MM.1S (cell line): Measurements from ENCODE around the gene GPRC5C.

Experiments
- DNase-seq: peaks from one replicate; pipeline ENCODE4 v3.0.0-alpha.2; 2015
- H2AFZ ChIP-seq: fragments of 300-600 bp; sonication (generic); 2 replicates; pipeline ENCODE4 v1.6.0; 2016; ENCODE audit warnings: antibody characterized with exemption, low read length
- H3F3A ChIP-seq: fragments of 300-600 bp; sonication (generic); 2 replicates; pipeline ENCODE4 v1.6.1; 2016; ENCODE audit warnings: mild to moderate bottlenecking, antibody characterized with exemption, low read length, moderate library complexity, mixed read lengths; ENCODE audit not compliant: insufficient read depth
- H3K27ac ChIP-seq: fragments of 300-600 bp; sonication (generic); 2 replicates; pipeline ENCODE4 v1.5.1; 2016; ENCODE audit warnings: mild to moderate bottlenecking, low read length
- H3K27me3 ChIP-seq: fragments of 300-600 bp; sonication (generic); replicated peaks from 2 replicates; pipeline ENCODE4 v1.6.0; 2016; ENCODE audit warnings: low read length; ENCODE audit not compliant: insufficient read depth
- H3K36me3 ChIP-seq: fragments of 300-600 bp; sonication (generic); replicated peaks from 2 replicates; pipeline ENCODE4 v1.6.1; 2016; ENCODE audit warnings: mild to moderate bottlenecking, low read length, mixed read lengths; ENCODE audit not compliant: insufficient read depth
- H3K4me1 ChIP-seq: fragments of 300-600 bp; sonication (generic); 2 replicates; pipeline ENCODE4 v1.6.1; 2016; ENCODE audit warnings: low read length, mixed read lengths
- H3K4me2 ChIP-seq: fragments of 300-600 bp; sonication (generic); 2 replicates; pipeline ENCODE4 v1.6.0; 2016; ENCODE audit warnings: low read depth, low read length
- H3K4me3 ChIP-seq: fragments of 300-600 bp; sonication (generic); 2 replicates; pipeline ENCODE4 v1.5.1; 2016; ENCODE audit warnings: low read length, mixed read lengths
- H3K79me2 ChIP-seq: fragments of 300-600 bp; sonication (generic); 2 replicates; pipeline ENCODE4 v1.6.1; 2016; ENCODE audit warnings: mixed run types, low read length, mixed read lengths
- H3K9ac ChIP-seq: fragments of 300-600 bp; sonication (generic); 2 replicates; pipeline ENCODE4 v1.6.1; 2016; ENCODE audit warnings: low read length, mixed read lengths
- H3K9me2 ChIP-seq: fragments of 300-600 bp; sonication (generic); replicated peaks from 2 replicates; pipeline ENCODE4 v1.6.1; 2016; ENCODE audit warnings: mild to moderate bottlenecking, low read length, mixed read lengths; ENCODE audit not compliant: insufficient read depth
- H3K9me3 ChIP-seq: fragments of 300-600 bp; sonication (generic); replicated peaks from 2 replicates; pipeline ENCODE4 v1.6.1; 2016; ENCODE audit warnings: mild to moderate bottlenecking, low read length, mixed read lengths; ENCODE audit not compliant: insufficient read depth
- H4K20me1 ChIP-seq: fragments of 300-600 bp; sonication (generic); 2 replicates; pipeline ENCODE4 v1.6.1; 2016; ENCODE audit warnings: mild to moderate bottlenecking, low read length, moderate library complexity, mixed read lengths; ENCODE audit not compliant: insufficient read depth
- EZH2 ChIP-seq: fragments of 300-600 bp; sonication (generic); optimal IDR thresholded peaks from 2 replicates; pipeline ENCODE3; 2017; ENCODE audit warnings: low read depth, mild to moderate bottlenecking, antibody characterized with exemption, low read length, mixed read lengths
- EZH2phosphoT487 ChIP-seq: fragments of 300-600 bp; sonication (generic); IDR thresholded peaks from 2 replicates; pipeline ENCODE4 v1.6.1; 2018; ENCODE audit warnings: antibody characterized with exemption, low read length
- TF ChIP-seq, protein P1 (sequence below): fragments of 300-600 bp; sonication (generic); IDR thresholded peaks from 2 replicates; pipeline ENCODE4 v1.5.1; 2016; ENCODE audit warnings: antibody characterized with exemption, low read length, mixed read lengths

Gene GPRC5C

DNA sequence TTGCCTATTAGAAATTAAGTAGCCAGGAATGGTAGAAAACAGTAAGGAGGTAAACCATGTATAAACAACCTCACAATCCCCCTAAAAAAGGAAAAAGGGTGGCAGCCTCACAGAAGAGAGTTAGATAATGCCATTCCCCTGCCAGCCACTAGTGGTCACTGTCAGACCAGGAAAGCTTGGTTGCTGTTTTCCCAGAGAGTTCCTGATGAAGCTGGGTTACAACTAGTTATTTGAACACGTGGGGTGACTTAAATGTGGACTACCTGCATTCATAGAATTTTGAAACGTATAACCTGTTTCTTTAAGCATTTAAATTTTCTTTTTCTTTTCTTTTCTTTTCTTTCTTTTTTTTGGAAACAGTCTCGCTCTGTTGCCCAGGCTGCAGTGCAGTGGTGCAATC lies 5.8 kb downstream of the GPRC5C start:
- no peaks in the 10 kb centered on the region for H3K4me1 ChIP-seq
- no peaks in the 10 kb centered on the region for H3K9me3 ChIP-seq
- no peaks in the 10 kb centered on the region for H3F3A ChIP-seq
- H2AFZ ChIP-seq: no peak overlapping the region
- no peak for DNase-seq
- no peak overlapping the region for H3K4me2 ChIP-seq
- no peaks in the 10 kb centered on the region for H3K79me2 ChIP-seq
- TF ChIP-seq, protein P1, sequence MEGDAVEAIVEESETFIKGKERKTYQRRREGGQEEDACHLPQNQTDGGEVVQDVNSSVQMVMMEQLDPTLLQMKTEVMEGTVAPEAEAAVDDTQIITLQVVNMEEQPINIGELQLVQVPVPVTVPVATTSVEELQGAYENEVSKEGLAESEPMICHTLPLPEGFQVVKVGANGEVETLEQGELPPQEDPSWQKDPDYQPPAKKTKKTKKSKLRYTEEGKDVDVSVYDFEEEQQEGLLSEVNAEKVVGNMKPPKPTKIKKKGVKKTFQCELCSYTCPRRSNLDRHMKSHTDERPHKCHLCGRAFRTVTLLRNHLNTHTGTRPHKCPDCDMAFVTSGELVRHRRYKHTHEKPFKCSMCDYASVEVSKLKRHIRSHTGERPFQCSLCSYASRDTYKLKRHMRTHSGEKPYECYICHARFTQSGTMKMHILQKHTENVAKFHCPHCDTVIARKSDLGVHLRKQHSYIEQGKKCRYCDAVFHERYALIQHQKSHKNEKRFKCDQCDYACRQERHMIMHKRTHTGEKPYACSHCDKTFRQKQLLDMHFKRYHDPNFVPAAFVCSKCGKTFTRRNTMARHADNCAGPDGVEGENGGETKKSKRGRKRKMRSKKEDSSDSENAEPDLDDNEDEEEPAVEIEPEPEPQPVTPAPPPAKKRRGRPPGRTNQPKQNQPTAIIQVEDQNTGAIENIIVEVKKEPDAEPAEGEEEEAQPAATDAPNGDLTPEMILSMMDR: peak; percentile 69
- no peak for TF ChIP-seq EZH2
- no peak for TF ChIP-seq EZH2phosphoT487
- peaks cover 86% of the 10 kb centered on the region for H3K27me3 ChIP-seq
- H3K9me2 ChIP-seq: no peaks in the 10 kb centered on the region
- no peaks in the 10 kb centered on the region for H3K36me3 ChIP-seq
- H3K4me3 ChIP-seq: no peak overlapping the region
- no peak overlapping the region for H3K9ac ChIP-seq
- H4K20me1 ChIP-seq: no peaks in the 10 kb centered on the region
- no peak overlapping the region for H3K27ac ChIP-seq

DNA sequence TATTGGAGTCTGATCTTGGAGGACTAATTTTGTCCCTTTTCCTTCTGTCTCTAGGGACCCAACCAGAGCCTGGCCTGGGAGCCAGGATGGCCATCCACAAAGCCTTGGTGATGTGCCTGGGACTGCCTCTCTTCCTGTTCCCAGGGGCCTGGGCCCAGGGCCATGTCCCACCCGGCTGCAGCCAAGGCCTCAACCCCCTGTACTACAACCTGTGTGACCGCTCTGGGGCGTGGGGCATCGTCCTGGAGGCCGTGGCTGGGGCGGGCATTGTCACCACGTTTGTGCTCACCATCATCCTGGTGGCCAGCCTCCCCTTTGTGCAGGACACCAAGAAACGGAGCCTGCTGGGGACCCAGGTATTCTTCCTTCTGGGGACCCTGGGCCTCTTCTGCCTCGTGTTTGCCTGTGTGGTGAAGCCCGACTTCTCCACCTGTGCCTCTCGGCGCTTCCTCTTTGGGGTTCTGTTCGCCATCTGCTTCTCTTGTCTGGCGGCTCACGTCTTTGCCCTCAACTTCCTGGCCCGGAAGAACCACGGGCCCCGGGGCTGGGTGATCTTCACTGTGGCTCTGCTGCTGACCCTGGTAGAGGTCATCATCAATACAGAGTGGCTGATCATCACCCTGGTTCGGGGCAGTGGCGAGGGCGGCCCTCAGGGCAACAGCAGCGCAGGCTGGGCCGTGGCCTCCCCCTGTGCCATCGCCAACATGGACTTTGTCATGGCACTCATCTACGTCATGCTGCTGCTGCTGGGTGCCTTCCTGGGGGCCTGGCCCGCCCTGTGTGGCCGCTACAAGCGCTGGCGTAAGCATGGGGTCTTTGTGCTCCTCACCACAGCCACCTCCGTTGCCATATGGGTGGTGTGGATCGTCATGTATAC lies 8.0 kb downstream of the GPRC5C start:
- no peaks in the 10 kb centered on the region for H3F3A ChIP-seq
- H3K27me3 ChIP-seq: peaks cover 89% of the 10 kb centered on the region
- no peak overlapping the region for H3K4me3 ChIP-seq
- no peaks in the 10 kb centered on the region for H3K79me2 ChIP-seq
- DNase-seq: no peak
- H3K9me2 ChIP-seq: no peaks in the 10 kb centered on the region
- H3K4me2 ChIP-seq: no peak overlapping the region
- no peak overlapping the region for H3K9ac ChIP-seq
- no peak overlapping the region for H2AFZ ChIP-seq
- H3K9me3 ChIP-seq: no peaks in the 10 kb centered on the region
- H4K20me1 ChIP-seq: no peaks in the 10 kb centered on the region
- no peaks in the 10 kb centered on the region for H3K36me3 ChIP-seq
- H3K27ac ChIP-seq: no peak overlapping the region
- TF ChIP-seq, protein P1: no peak
- no peak for TF ChIP-seq EZH2phosphoT487
- no peak for TF ChIP-seq EZH2
- H3K4me1 ChIP-seq: no peaks in the 10 kb centered on the region

DNA sequence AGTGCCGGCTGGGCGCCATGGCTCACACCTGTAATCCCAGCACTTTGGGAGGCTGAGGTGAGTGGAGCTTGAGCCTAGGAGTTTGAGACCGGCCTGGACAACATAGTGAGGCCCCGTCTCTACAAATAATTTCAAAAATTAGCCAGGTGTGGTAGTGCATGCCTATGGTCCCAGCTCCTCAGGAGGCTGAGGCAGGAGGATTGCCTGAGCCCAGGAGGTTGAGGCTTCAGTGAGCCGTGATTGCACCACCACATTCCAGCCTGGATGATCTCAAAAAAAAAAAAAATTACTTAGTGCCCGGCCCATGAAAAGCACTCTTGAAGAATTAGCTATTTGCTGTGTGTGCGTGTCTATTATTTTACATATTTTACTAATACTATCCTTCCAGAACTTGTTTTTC lies 9.6 kb downstream of the GPRC5C start:
- TF ChIP-seq, protein P1: no peak
- TF ChIP-seq EZH2phosphoT487 (no peak), EZH2 (no peak)
- no peaks in the 10 kb centered on the region for H3K9me3 ChIP-seq
- no peak overlapping the region for H3K9ac ChIP-seq
- no peak for DNase-seq
- no peak overlapping the region for H3K4me2 ChIP-seq
- peaks cover 87% of the 10 kb centered on the region for H3K27me3 ChIP-seq
- no peak overlapping the region for H3K27ac ChIP-seq
- no peaks in the 10 kb centered on the region for H3F3A ChIP-seq
- H3K4me3 ChIP-seq: no peak overlapping the region
- H3K36me3 ChIP-seq: no peaks in the 10 kb centered on the region
- H3K4me1 ChIP-seq: no peaks in the 10 kb centered on the region
- H3K9me2 ChIP-seq: no peaks in the 10 kb centered on the region
- H2AFZ ChIP-seq: no peak overlapping the region
- H4K20me1 ChIP-seq: no peaks in the 10 kb centered on the region
- no peaks in the 10 kb centered on the region for H3K79me2 ChIP-seq
